Measurements from ENCODE around the gene ZNF547.
"Not testable (repeated sequence)": the region's sequence is repeated elsewhere in the genome, so short reads cannot be mapped to it uniquely, and the experiment has no call there.

The ZNF547 gene

GRCh38 chr19:57374179-57374578 is 10.8 kb downstream of the ZNF547 start:
- DNase-seq (ENCODE audit: extremely low read depth, low read depth), result no peak

GRCh38 chr19:57374647-57375046 is 11.3 kb downstream of the ZNF547 start:
- DNase-seq (ENCODE audit: extremely low read depth, low read depth), result not testable (repeated sequence)

More at GRCh38 chr19:57374179-57374578, 10.8 kb downstream of the ZNF547 start:
- TF ChIP-seq CTCF (IDR thresholded peaks at IDR 0.05; ENCODE audit: low read depth, low read length), result no peak

- no peak for TF ChIP-seq CTCF (IDR thresholded peaks at IDR 0.05; ENCODE audit: low read depth, low read length)
- no peak for DNase-seq (ENCODE audit: extremely low read depth, low read depth)
Measured at GRCh38 chr19:57376151-57376550, 12.8 kb downstream of the ZNF547 start.

- no peak for TF ChIP-seq CTCF (IDR thresholded peaks at IDR 0.05; ENCODE audit: low read depth, low read length)
- DNase-seq (ENCODE audit: extremely low read depth, low read depth), result no peak
Measured at GRCh38 chr19:57377498-57378146, 14.3 kb downstream of the ZNF547 start.

GRCh38 chr19:57380923-57381322 is 17.6 kb downstream of the ZNF547 start:
- DNase-seq (ENCODE audit: extremely low read depth, low read depth), result no peak

GRCh38 chr19:57382806-57383488 is 19.6 kb downstream of the ZNF547 start:
- no peak for TF ChIP-seq CTCF (IDR thresholded peaks at IDR 0.05; ENCODE audit: low read depth, low read length)
- no peak for DNase-seq (ENCODE audit: extremely low read depth, low read depth)

More at GRCh38 chr19:57380923-57381322, 17.6 kb downstream of the ZNF547 start:
- no peak for TF ChIP-seq CTCF (IDR thresholded peaks at IDR 0.05; ENCODE audit: low read depth, low read length)

GRCh38 chr19:57389194-57389729 is 25.9 kb downstream of the ZNF547 start:
- DNase-seq (ENCODE audit: extremely low read depth, low read depth), result no peak
- no peak for TF ChIP-seq CTCF (IDR thresholded peaks at IDR 0.05; ENCODE audit: low read depth, low read length)
